Stimulated activated CD4-positive, alpha-beta T cell treated with anti-CD3 and anti-CD28 coated beads, Interleukin-4, amount 100 ng/mL, for 4 hours (primary cell): ENCODE data around the gene TTC39B.

Experiments
- DNase-seq, 2 experiments: peaks; one replicate each; pipeline ENCODE4 v3.0.0-alpha.2; 2020

The TTC39B gene

GRCh38 chr9:15115041-15115440 lies 192.0 kb downstream of the TTC39B start:
- DNase-seq = no peak
